Activated T-cell treated with anti-CD3 and anti-CD28 coated beads, Interleukin-2, amount 50 U/mL, for 24 hours (primary cell): ENCODE data around the gene IER3IP1.
"Not testable (repeated sequence)": the region's sequence is repeated elsewhere in the genome, so short reads cannot be mapped to it uniquely, and the experiment has no call there.

ENCODE experiments used
- DNase-seq: peaks from one replicate; pipeline ENCODE4 v3.0.0-alpha.2; 2020
- H3K27ac Mint-ChIP-seq: 2 replicates; pipeline ENCODE4 v1.8.0; 2020; ENCODE audit warnings: mild to moderate bottlenecking, mixed read lengths
- H3K27me3 Mint-ChIP-seq: 2 replicates; pipeline ENCODE4 v1.8.0; 2020; ENCODE audit warnings: mixed read lengths
- H3K36me3 Mint-ChIP-seq: 2 replicates; pipeline ENCODE4 v1.8.0; 2020; ENCODE audit warnings: low read depth, mixed read lengths
- H3K4me1 Mint-ChIP-seq: 2 replicates; pipeline ENCODE4 v1.8.0; 2020; ENCODE audit warnings: low read depth, mixed read lengths
- H3K4me3 Mint-ChIP-seq: 2 replicates; pipeline ENCODE4 v1.8.0; 2020; ENCODE audit warnings: mild to moderate bottlenecking, moderate library complexity, mixed read lengths
- H3K9me3 Mint-ChIP-seq: 2 replicates; pipeline ENCODE4 v1.8.0; 2020; ENCODE audit warnings: mixed read lengths

The IER3IP1 gene

GRCh38 chr18:47175283-47175897, 774 bp downstream of the IER3IP1 start:
- DNase-seq = no peak
- Mint-ChIP-seq H3K27me3 (peaks cover 3% of the 10 kb centered on the region), H3K27ac (no peak overlapping the region)

DNA sequence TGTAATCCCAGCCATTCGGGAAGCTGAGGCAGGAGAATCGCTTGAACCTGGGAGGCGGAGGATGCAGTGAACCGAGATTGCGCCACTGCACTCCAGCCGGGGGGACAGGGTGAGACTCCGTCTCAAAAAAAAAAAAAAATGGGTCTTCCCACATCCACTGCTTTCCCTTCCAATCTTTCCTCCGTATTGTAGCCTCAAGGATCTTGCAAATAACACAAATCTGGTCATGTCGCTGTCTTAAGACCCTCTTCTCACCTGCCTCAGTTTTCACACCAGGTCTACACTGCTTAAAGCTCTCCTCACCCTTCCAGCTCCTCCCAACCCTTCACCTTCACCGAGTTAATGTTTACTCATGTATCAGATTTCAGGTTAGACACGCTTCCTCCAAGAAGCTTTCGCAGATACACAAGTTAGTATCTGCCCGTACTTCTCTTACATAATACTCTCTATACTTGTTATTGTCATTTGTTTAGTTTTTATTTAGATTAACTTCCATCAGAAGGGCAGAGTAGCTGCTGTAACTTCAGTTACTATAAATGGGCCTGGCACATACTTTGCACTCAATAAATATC, 1.5 kb downstream of the IER3IP1 start:
- DNase-seq = no peak
- Mint-ChIP-seq H3K27ac (no peak overlapping the region), H3K27me3 (peaks cover 3% of the 10 kb centered on the region), H3K4me3 (no peak overlapping the region), H3K36me3 (peaks cover 9% of the 10 kb centered on the region), H3K9me3 (no peaks in the 10 kb centered on the region), H3K4me1 (peaks cover 10% of the 10 kb centered on the region)

More at GRCh38 chr18:47175283-47175897, 774 bp downstream of the IER3IP1 start:
- Mint-ChIP-seq H3K9me3 (no peaks in the 10 kb centered on the region), H3K4me3 (no peak overlapping the region), H3K4me1 (peaks cover 6% of the 10 kb centered on the region), H3K36me3 (peaks cover 7% of the 10 kb centered on the region)

GRCh38 chr18:47172476-47172875, 3.7 kb downstream of the IER3IP1 start:
- Mint-ChIP-seq H3K27ac (no peak overlapping the region), H3K27me3 (peaks cover 2% of the 10 kb centered on the region), H3K9me3 (no peaks in the 10 kb centered on the region), H3K4me3 (no peak overlapping the region), H3K4me1 (peaks cover 22% of the 10 kb centered on the region), H3K36me3 (peaks cover 18% of the 10 kb centered on the region)
- DNase-seq = no peak

DNA sequence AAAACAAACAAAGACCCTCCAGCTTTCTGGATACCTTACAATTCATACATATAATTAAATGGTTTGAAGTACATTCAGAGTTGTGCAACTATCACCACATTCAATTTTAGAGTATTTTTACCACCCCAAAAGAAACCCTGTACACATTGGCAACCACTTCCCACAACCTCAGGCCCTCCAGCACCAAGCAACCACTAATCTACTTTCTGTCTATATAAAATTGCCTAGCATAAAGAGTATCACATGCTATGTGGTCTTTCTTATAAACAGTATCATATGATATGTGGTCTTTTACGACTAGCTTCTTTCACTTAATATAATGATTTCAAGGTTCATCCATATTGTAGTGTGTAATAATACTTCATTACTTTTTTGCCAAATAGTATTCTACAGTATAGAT, 7.3 kb downstream of the IER3IP1 start:
- Mint-ChIP-seq H3K4me1 (peaks cover 40% of the 10 kb centered on the region), H3K9me3 (no peaks in the 10 kb centered on the region), H3K27me3 (no peaks in the 10 kb centered on the region), H3K36me3 (peaks cover 34% of the 10 kb centered on the region), H3K27ac (no peak overlapping the region), H3K4me3 (no peak overlapping the region)
- no peak for DNase-seq

DNA sequence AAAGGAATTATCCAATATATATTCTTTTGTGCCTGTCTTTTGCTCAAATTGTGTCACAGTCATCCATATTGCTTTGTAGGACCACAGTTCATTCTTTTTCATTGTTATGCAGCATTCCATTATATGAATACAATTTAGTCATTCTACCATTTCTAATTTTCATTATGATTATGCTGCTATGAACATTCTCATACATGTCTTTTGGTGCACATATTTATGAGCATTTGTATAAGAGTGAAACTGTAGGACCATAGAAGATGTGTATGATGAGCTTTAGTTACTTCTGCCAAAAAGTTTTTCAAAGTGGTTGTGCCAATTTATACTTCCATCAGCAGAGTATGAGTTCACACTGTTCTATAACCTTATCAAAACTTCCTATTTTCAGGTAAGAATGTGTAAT, 7.7 kb downstream of the IER3IP1 start:
- Mint-ChIP-seq H3K4me3 (no peak overlapping the region), H3K27me3 (no peaks in the 10 kb centered on the region), H3K27ac (no peak overlapping the region), H3K9me3 (no peaks in the 10 kb centered on the region), H3K36me3 (peaks cover 37% of the 10 kb centered on the region), H3K4me1 (peaks cover 44% of the 10 kb centered on the region)
- no peak for DNase-seq

DNA sequence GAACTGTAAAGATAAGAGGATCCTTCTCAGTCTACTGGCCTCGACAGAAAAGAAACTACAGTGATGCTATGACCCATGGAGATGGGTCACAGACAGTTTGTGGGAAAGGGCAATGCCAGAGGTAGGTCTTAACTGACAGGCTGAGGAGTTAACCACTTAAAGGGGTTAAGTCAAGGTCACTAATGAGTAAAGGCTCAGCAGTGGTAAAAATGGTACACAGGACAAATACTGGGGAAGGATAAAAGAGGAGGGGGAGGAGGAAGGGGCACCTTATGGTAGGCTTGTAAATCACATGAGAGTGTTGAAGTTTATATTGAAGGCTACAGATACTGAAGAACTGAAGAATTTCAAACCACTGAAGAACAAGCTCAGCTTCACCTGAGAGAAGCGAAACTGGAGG, 9.9 kb downstream of the IER3IP1 start:
- Mint-ChIP-seq H3K9me3 (no peaks in the 10 kb centered on the region), H3K36me3 (peaks cover 47% of the 10 kb centered on the region), H3K27me3 (no peaks in the 10 kb centered on the region), H3K4me1 (peaks cover 50% of the 10 kb centered on the region), H3K27ac (no peak overlapping the region), H3K4me3 (no peak overlapping the region)
- no peak for DNase-seq

DNA sequence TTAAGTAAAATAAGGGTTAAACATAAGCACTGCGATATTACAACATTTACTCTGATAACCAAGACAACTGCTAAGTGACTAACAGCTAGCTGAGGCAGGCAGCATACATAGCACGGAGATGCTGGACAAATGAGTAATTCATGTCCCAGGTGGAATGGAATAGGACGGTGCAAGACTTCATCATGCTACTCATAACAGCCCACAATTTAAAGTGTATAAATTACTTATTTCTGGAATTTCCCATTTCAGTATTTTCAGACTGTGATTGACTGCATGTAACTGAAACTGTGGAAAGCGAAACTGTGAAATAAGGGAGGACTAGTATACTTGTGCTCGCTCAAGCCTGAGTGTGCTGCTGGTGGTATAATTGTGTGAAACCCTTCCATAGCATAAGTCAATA, 12.9 kb downstream of the IER3IP1 start:
- H3K27ac Mint-ChIP-seq = peak overlapping the region; percentile 52
- no peaks in the 10 kb centered on the region for H3K27me3 Mint-ChIP-seq
- peaks cover 35% of the 10 kb centered on the region for H3K4me1 Mint-ChIP-seq
- no peak overlapping the region for H3K4me3 Mint-ChIP-seq
- DNase-seq = no peak
- H3K9me3 Mint-ChIP-seq = no peaks in the 10 kb centered on the region
- H3K36me3 Mint-ChIP-seq = peaks cover 54% of the 10 kb centered on the region

DNA sequence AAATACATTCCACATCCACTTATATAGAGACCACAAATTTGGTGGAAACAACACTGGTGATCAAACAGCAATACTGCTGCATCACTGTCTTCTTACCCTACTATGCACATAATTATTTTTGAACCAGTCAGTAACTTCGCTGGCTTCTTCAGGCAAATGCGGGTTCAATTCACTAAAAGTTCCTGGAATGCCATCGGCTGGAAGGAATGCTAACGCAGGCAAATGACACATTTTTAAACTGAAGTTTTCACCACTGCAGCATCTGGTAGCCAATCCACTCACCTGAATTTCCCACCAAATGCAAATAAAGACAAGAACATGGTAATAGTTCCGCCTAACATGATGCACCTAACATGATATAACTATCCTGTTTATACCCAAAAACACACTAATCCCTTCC, 15.9 kb downstream of the IER3IP1 start:
- H3K4me3 Mint-ChIP-seq = no peak overlapping the region
- H3K9me3 Mint-ChIP-seq = no peaks in the 10 kb centered on the region
- H3K27ac Mint-ChIP-seq = no peak overlapping the region

GRCh38 chr18:47158404-47158803, 17.8 kb downstream of the IER3IP1 start:
- H3K9me3 Mint-ChIP-seq, H3K27ac Mint-ChIP-seq, H3K27me3 Mint-ChIP-seq, DNase-seq, H3K4me1 Mint-ChIP-seq, H3K4me3 Mint-ChIP-seq: not testable (repeated sequence)
- peaks cover 73% of the 10 kb centered on the region for H3K36me3 Mint-ChIP-seq

More for the DNA sequence above, 15.9 kb downstream of the IER3IP1 start:
- Mint-ChIP-seq H3K36me3 (peaks cover 71% of the 10 kb centered on the region), H3K4me1 (peaks cover 25% of the 10 kb centered on the region), H3K27me3 (no peaks in the 10 kb centered on the region)
- no peak for DNase-seq

DNA sequence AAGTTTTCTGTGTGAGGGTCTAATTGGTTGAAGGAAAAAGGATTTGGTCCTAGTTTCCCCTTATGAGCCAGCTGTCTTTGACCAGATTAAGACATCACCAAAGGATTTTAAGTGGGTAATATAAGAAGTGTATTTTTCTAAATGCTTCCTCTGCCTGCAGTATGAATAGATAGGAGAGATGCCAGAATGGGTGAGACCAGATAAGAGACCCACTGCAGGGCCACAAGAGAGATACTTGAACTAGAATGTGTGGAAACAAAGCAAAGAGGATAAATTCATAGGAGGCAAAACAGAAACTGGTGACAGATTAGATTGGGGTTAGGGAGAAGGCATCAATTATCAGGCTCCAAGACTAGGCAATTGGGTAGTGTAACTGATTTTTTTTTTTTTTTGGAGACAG, 24.7 kb downstream of the IER3IP1 start:
- Mint-ChIP-seq H3K4me1 (peaks cover 42% of the 10 kb centered on the region), H3K27me3 (no peaks in the 10 kb centered on the region), H3K4me3 (peak overlapping the region; percentile 91), H3K27ac (peak overlapping the region; percentile 98), H3K9me3 (no peaks in the 10 kb centered on the region), H3K36me3 (peaks cover 66% of the 10 kb centered on the region)
- DNase-seq = no peak

DNA sequence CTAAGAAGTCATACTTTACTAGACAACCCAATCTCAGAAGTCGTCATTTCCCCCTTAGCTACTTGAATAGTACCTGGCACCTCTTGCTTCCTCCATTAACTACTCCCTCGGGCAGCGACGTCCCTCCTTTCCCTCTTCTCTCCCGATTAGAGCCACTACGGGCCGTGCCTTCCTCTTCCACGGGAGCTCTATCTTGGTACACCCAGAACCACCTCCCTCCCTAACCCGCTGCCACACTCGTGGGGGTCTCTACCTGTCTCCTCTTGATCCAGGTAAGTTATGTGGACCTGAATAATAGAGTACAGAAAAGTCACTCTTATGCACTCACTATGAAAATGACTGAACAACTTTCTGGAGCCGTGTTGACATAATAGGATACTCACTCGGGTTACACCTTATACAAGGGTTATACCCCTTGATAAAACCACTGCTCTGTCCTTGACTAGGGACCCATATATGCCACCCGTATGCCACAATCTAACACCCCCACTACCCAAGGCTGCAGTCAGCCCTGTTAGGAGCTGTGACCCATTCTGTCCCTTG, 25.3 kb downstream of the IER3IP1 start:
- Mint-ChIP-seq H3K4me3 (peak overlapping the region; percentile 91), H3K27me3 (no peaks in the 10 kb centered on the region), H3K9me3 (no peaks in the 10 kb centered on the region), H3K4me1 (peaks cover 47% of the 10 kb centered on the region), H3K36me3 (peaks cover 65% of the 10 kb centered on the region), H3K27ac (peak overlapping the region; percentile 98)
- DNase-seq = no peak

GRCh38 chr18:47150029-47150823, 25.9 kb downstream of the IER3IP1 start, which contains the start of gene HDHD2:
TSS of gene HDHD2 (minus strand) at chr18:47150500. CDS start at chr18:47136439, 14,061 bp downstream.
- peaks cover 65% of the 10 kb centered on the region for H3K36me3 Mint-ChIP-seq
- DNase-seq = peak; percentile 92
- H3K27me3 Mint-ChIP-seq = no peaks in the 10 kb centered on the region
- peak within 1 kb of the TSS; percentile 91 for H3K4me3 Mint-ChIP-seq
- peak within 1 kb of the TSS; percentile 98 for H3K27ac Mint-ChIP-seq
- H3K4me1 Mint-ChIP-seq = peaks cover 53% of the 10 kb centered on the region
- H3K9me3 Mint-ChIP-seq = no peaks in the 10 kb centered on the region

DNA sequence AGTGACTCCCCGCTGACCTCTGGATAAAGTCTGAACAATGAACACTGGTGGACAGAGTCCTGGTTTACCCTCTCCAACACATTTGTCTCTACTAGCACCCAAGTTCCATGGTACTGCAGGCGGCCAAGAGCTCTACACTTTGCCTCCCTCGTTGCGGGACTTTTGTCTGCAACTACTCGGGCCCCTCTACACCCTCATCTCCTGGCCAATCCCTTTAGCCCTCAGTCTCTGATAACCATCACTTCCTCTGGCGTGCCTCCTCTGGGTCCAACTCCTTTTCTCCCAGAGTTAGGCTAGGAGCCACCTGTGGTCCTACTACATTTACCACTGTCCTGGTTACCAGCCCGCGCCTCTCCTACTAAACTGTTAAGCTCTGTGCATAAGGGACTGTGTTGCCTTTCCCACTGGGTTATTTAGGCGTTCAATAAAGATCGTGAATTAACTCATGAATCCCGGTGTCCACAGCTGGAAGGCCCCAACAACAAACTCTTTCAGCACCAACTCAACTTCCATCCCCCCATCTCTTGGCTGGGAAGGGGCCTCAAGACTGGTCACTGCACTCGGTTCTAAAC, 26.6 kb downstream of the IER3IP1 start:
- Mint-ChIP-seq H3K36me3 (peaks cover 58% of the 10 kb centered on the region), H3K27me3 (no peaks in the 10 kb centered on the region), H3K9me3 (no peaks in the 10 kb centered on the region), H3K4me3 (peak overlapping the region; percentile 91), H3K27ac (peak overlapping the region; percentile 98), H3K4me1 (peaks cover 58% of the 10 kb centered on the region)
- no peak for DNase-seq

- H3K4me3 Mint-ChIP-seq = no peak overlapping the region
- H3K36me3 Mint-ChIP-seq = peaks cover 58% of the 10 kb centered on the region
- H3K27ac Mint-ChIP-seq = no peak overlapping the region
- DNase-seq = no peak
- H3K9me3 Mint-ChIP-seq = no peaks in the 10 kb centered on the region
- no peaks in the 10 kb centered on the region for H3K27me3 Mint-ChIP-seq
- peaks cover 65% of the 10 kb centered on the region for H3K4me1 Mint-ChIP-seq
These were observed 30.0 kb downstream of the IER3IP1 start for GRCh38 chr18:47146206-47146605.
